ENCODE measurements around the gene INTS2.

DNA sequence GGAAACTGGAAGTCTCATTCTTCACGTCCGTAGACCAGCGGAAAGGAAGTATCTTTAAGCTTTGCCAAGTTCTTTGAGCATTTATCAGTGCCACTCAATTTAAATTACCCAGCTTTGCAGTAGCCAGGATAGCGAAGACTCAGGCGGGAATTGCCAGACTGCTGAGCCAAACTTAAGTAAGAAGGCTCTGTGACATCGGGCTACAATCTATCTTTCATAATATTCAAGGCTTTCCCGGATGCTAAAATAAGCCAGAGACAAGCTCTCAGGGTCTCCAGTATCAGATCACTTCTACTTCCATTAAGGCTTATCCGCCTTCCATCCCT lies 64.0 kb downstream of the INTS2 start:
- TF ChIP-seq, protein P1, sequence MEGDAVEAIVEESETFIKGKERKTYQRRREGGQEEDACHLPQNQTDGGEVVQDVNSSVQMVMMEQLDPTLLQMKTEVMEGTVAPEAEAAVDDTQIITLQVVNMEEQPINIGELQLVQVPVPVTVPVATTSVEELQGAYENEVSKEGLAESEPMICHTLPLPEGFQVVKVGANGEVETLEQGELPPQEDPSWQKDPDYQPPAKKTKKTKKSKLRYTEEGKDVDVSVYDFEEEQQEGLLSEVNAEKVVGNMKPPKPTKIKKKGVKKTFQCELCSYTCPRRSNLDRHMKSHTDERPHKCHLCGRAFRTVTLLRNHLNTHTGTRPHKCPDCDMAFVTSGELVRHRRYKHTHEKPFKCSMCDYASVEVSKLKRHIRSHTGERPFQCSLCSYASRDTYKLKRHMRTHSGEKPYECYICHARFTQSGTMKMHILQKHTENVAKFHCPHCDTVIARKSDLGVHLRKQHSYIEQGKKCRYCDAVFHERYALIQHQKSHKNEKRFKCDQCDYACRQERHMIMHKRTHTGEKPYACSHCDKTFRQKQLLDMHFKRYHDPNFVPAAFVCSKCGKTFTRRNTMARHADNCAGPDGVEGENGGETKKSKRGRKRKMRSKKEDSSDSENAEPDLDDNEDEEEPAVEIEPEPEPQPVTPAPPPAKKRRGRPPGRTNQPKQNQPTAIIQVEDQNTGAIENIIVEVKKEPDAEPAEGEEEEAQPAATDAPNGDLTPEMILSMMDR (IDR thresholded peaks at IDR 0.05), result no peak
- no peak for TF ChIP-seq ZNF302 (CRISPR knock-in tag; IDR thresholded peaks at IDR 0.05)
- TF ChIP-seq EP300 (IDR thresholded peaks at IDR 0.05), result no peak
- TF ChIP-seq POLR2A (IDR thresholded peaks at IDR 0.05; ENCODE audit: low read length), result no peak
- no peak for TF ChIP-seq ZC3H11A (IDR thresholded peaks at IDR 0.05)
- TF ChIP-seq, protein P2, sequence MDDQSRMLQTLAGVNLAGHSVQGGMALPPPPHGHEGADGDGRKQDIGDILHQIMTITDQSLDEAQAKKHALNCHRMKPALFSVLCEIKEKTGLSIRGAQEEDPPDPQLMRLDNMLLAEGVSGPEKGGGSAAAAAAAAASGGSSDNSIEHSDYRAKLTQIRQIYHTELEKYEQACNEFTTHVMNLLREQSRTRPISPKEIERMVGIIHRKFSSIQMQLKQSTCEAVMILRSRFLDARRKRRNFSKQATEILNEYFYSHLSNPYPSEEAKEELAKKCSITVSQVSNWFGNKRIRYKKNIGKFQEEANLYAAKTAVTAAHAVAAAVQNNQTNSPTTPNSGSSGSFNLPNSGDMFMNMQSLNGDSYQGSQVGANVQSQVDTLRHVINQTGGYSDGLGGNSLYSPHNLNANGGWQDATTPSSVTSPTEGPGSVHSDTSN (IDR thresholded peaks at IDR 0.05), result no peak
- no peak for TF ChIP-seq EHMT2 (IDR thresholded peaks at IDR 0.05; ENCODE audit: low read depth)
- TF ChIP-seq, protein P3, sequence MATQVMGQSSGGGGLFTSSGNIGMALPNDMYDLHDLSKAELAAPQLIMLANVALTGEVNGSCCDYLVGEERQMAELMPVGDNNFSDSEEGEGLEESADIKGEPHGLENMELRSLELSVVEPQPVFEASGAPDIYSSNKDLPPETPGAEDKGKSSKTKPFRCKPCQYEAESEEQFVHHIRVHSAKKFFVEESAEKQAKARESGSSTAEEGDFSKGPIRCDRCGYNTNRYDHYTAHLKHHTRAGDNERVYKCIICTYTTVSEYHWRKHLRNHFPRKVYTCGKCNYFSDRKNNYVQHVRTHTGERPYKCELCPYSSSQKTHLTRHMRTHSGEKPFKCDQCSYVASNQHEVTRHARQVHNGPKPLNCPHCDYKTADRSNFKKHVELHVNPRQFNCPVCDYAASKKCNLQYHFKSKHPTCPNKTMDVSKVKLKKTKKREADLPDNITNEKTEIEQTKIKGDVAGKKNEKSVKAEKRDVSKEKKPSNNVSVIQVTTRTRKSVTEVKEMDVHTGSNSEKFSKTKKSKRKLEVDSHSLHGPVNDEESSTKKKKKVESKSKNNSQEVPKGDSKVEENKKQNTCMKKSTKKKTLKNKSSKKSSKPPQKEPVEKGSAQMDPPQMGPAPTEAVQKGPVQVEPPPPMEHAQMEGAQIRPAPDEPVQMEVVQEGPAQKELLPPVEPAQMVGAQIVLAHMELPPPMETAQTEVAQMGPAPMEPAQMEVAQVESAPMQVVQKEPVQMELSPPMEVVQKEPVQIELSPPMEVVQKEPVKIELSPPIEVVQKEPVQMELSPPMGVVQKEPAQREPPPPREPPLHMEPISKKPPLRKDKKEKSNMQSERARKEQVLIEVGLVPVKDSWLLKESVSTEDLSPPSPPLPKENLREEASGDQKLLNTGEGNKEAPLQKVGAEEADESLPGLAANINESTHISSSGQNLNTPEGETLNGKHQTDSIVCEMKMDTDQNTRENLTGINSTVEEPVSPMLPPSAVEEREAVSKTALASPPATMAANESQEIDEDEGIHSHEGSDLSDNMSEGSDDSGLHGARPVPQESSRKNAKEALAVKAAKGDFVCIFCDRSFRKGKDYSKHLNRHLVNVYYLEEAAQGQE (IDR thresholded peaks at IDR 0.05), result no peak
- no peak for TF ChIP-seq HEYL (CRISPR knock-in tag; IDR thresholded peaks at IDR 0.05)
